Skeletal muscle cell (primary cell): ENCODE data around the gene MYRFL.
"Not testable (repeated sequence)": the region's sequence is repeated elsewhere in the genome, so short reads cannot be mapped to it uniquely, and the experiment has no call there.

Experiments
- DNase-seq: peaks from one replicate; pipeline ENCODE4 v3.0.0-alpha.2; 2010; ENCODE audit warnings: low read depth
- H3K4me3 ChIP-seq: 2 replicates; pipeline ENCODE4 v1.5.1; 2011; ENCODE audit warnings: low read depth, mild to moderate bottlenecking, control low read depth, low read length, moderate library complexity

MYRFL gene

DNA sequence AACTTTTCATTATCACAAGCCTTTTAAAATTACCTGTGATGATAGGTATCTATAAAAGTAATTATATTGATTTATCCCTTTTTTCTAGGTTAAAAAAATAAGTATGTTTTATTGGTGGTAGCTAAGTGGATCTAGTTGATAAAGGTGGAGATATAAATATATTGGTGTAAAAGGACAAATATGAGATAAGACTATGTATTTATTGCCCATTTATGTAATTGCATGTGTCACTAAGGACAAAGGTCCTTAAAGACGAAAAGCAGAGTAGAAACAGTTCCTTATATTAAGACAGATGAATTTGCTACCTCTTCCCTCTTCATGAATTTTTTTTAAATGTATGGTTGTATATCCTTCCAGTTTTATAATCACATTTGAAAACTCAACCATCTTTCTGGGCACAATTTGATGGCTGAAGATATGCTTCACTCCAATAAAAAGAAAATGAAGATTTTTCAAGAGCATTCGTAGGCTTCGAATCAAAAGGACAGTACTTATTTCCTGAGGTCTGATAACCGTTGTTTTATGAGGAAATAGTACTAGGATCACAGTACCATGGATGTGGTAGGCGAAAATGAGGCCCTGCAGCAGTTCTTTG lies at the start of gene MYRFL:
MYRFL (plus strand) TSS at position 262 of the 595 bp plus-strand sequence; CDS start at position 553, 291 bp downstream.
- no peak within 1 kb of the TSS for H3K4me3 ChIP-seq
- DNase-seq: no peak

- no peak overlapping the region for H3K4me3 ChIP-seq
- peak; percentile 0 for DNase-seq
Measured at GRCh38 chr12:69779928-69780327, 45.1 kb upstream of the MYRFL start.

GRCh38 chr12:69783365-69783764 lies 41.7 kb upstream of the MYRFL start:
- no peak for DNase-seq
- H3K4me3 ChIP-seq: no peak overlapping the region

DNA sequence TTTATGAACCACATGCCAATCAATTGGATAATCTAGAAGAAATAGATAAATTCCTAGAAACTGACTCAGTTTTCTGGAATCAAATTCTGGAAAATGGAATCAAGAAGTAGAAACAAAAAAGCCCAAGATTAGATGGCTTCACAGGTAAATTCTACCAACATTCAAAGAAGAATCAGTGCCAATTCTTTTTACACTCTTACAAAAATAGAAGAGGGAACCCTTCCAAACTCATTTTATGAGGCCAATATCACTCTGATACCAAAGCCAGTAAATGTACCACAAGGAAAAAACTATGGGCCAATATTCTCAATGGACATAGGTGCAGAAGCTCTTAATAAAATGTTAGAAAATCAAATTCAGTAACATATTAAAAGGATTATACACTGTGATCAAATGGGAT lies 35.7 kb upstream of the MYRFL start:
- no peak for DNase-seq

DNA sequence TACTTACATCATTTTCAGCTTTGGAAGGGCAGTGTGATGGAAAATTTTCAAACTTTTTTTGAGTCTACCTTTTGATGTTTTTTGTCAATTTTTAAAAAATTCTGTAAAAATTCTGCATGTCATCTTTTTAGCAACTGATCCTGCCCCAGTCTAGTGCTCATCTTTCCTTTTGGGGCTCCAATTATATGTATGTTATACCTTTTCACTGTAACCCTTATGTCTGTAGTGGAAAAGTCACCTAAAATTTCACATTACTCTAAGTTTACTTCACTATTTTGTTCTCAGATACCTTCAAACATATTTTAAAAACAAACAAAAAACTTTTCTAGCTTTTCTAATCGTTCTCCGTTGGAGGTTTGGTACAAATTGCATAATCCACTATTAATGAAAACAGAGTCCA lies 32.5 kb upstream of the MYRFL start:
- no peak for DNase-seq
- no peak overlapping the region for H3K4me3 ChIP-seq

More for the DNA sequence above, 35.7 kb upstream of the MYRFL start:
- H3K4me3 ChIP-seq: no peak overlapping the region

- H3K4me3 ChIP-seq, DNase-seq: not testable (repeated sequence)
Measured at GRCh38 chr12:69807101-69807897, 17.7 kb upstream of the MYRFL start.

DNA sequence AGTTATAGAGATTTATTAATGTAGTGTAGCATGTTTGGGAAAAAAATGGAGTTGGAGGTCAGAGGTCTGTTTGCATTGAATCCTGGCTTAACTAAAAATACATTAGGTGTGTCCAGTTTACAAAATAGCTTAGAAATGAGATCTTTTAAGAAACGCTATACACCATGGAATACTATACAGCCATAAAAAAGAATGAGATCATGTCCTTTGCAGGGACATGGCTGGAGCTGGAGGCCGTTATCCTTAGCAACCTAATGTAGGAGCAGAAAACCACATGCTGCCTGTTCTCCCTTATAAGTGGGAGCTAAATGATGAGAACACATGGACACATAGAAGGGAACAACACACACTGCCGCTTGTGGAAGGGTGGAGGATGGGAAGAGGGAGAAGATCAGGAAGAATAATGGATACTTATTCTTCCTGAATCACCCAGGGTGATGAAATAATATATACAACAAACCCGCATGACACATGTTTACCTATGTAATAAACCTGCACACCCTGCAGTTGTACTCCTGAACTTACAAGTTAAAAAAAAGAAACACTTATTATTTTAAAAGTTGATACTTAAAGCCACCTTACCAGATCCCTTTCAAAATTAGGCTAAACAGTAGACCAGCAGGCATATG lies 14.0 kb upstream of the MYRFL start:
- no peak for DNase-seq
- H3K4me3 ChIP-seq: no peak overlapping the region

DNA sequence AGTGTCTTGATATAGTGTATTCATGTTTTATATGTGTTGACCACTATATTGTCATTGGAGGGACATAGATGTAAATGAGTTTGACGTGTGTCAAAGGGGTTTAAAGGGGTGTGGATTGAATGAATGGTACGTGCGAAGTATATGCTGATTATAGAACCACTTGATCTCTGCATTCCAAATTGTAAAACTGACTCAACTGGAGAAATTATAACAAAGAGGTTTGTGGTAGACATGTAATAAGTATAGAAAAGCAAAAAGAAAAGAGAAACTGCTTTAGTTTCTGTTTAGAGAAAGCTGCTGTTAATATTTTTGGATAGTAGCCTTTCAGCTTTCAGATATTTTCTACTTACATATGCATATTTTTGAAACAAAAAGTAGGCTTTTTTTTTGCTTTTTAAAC lies 8.9 kb upstream of the MYRFL start:
- H3K4me3 ChIP-seq: no peak overlapping the region
- no peak for DNase-seq

- H3K4me3 ChIP-seq: no peak overlapping the region
- no peak for DNase-seq
Measured at GRCh38 chr12:69821032-69821455, 4.0 kb upstream of the MYRFL start.

- no peak overlapping the region for H3K4me3 ChIP-seq
- peak; percentile 69 for DNase-seq
Measured at GRCh38 chr12:69821456-69822159, 3.4 kb upstream of the MYRFL start.

DNA sequence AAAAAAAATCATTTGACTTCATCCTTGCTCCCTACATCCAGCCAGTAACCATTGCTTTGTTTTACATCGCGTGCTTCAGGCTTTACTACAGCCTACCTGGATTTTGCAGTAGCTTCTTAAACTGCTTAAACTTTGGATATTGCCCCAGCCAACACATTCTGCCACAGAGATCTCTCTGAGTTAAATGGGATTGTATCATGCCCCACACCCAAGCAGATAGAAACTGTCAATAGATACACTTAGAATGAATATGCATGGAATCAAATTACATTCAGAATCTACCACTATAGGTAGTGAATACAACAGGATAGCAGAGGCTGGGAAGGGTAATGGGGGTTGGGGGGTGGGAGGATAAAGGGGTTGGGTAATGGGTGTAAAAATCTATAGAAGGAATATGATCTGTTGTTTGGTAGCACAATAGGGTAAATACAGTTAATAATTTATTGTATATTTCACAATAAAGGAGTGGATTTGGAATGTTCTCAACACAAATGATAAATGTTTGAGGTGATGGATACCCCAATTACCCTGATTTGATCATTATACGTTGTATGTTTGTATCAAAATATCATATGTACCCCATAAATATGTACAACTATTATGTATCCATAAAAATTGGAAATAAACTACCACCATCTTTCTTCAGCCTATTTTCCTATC lies 2.7 kb upstream of the MYRFL start:
- no peak overlapping the region for H3K4me3 ChIP-seq
- DNase-seq: no peak

DNA sequence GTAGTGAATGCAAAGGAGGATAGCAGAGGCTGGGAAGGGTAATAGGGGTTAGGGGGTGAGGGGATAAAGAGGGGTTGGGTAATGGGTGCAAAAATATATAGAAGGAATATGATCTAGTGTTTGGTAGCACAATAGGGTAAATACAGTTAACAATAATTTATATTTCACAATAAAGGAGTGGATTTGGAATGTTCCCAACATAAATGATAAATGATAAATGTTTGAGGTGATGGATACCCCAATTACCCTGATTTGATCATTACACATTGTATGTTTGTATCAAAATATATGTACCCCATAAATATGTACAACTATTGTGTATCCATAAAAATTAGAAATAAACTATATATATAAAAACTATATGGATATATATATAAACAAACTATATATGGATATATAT lies 999 bp upstream of the MYRFL start:
- no peak overlapping the region for H3K4me3 ChIP-seq
- DNase-seq: no peak

DNA sequence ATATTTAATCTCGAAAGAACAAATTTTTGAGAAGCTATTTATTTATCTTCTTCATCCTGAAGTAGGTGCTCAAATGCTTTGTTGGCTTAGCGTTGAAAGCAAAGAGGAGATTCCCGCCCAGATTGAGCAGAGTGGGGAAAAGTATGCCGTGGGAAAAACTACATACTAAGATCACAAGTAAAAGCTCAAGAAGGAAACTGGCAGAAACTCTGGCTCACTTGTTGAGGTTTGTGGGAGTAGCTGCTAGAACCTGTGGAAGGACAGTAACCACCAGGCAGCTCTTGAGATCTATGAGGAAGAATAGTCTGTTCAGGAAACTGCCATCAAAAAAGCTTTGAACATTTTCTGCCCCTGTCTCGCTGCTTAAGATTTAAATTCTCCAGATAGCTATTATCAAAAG lies 3.9 kb downstream of the MYRFL start:
- H3K4me3 ChIP-seq: no peak overlapping the region
- no peak for DNase-seq

- DNase-seq: no peak
- no peak overlapping the region for H3K4me3 ChIP-seq
Measured at GRCh38 chr12:69833696-69834095, 8.7 kb downstream of the MYRFL start.

- no peak for DNase-seq
- H3K4me3 ChIP-seq: no peak overlapping the region
Measured at GRCh38 chr12:69834147-69834546, 9.1 kb downstream of the MYRFL start.

DNA sequence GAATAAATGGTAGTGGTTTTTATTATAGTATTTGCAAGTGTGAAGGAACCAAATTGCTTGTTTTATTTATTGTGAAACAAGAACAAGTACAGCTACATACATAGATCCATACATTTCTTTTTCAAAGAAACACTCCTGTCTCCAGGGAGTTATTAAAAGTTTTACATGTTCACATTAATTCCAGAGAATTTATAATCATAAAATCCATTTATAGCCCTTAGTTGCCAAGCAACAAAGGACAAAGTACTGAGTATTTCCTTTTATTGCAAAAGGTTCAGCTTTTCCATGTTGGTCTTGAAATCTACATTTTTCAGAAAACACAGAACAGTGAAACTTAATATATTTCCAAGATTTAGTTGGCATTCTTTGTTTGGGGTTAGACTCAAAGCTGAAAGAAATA lies 9.5 kb downstream of the MYRFL start:
- H3K4me3 ChIP-seq: no peak overlapping the region
- DNase-seq: no peak

GRCh38 chr12:69835081-69835480 lies 10.1 kb downstream of the MYRFL start:
- no peak for DNase-seq
- no peak overlapping the region for H3K4me3 ChIP-seq

DNA sequence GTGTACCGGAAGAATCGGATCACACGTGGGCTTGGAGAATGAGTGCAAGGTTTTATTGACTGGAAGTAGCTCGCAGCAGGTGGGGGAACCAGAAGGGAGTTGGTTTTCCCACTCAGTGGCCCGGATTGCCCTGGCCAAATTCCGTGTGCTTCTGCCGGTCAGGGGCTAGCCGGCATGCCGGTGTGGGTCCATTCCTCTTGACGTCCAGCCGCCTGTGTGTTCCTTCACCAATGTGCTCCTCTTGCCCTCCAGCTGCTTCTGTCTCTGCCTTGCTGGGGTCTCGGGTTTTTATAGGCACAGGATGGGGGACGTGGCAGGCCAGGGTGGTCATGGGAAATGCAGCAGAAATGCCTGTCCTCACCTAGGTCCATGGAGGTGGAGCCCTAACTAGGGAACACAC lies 11.0 kb downstream of the MYRFL start:
- H3K4me3 ChIP-seq: no peak overlapping the region
- no peak for DNase-seq

GRCh38 chr12:69837191-69837590 lies 12.2 kb downstream of the MYRFL start:
- no peak overlapping the region for H3K4me3 ChIP-seq
- DNase-seq: no peak
